Measurements from ENCODE around the gene PLXNC1.

The PLXNC1 gene

GRCh38 chr12:94139816-94140215, 8.6 kb upstream of the PLXNC1 start:
- no peak for DNase-seq

DNA sequence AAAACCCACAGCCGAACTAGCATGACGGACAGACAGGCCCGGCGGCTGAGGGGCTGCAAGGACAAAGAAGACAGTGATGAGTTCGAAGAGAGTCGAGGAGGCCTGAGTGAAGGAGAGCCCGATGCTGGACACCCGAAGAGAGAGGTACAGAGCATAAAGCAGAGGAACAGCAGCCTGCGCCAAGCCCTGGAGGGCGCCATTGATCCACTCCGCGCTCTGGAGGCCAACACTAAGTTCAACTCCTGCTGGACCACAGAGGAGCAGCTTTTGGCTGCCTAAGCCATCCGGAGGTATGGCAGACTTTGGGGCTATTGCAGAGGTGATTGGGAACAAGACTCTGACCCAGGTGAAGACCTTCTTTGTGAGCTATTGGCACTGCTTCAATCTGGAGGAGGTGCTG, 7.8 kb upstream of the PLXNC1 start:
- peak; percentile 21 for DNase-seq

DNA sequence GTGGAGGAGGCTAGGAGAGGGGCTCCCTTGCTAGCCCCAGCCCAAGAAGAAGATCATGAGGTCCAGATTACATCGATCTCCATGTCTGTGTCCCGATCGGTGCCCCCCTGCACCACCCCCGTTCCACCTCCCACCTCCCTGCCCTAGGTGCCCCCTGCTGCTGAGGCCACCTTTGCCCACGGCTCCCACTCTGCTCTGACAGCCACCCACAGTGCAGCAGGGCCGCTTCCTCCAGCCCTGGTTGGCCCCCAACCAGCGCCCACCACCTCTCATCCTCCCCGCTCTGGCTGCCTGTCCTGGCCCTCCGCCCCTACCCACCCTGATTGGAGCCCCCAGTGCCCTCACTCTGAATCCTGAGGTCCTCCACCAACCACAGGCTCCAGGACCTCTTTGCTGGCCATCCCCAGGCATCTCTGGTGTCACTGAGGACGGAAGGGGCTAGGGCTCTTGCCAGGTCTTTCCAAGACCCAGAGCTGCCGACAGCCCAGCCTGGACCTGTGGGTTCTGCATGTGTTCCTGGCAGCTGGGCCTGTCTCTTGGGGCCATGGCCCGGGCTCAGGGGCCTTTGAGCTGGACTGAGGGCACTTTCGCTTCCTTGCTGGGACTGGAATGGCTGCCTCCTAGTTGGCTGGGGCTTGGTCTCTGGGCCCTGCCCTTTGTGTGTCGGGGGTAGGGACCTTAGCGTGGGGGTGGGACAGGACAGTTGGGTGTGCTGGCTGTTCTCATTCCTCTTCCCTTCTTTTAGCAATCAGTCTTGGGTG, 7.2 kb upstream of the PLXNC1 start:
- DNase-seq = no peak

DNA sequence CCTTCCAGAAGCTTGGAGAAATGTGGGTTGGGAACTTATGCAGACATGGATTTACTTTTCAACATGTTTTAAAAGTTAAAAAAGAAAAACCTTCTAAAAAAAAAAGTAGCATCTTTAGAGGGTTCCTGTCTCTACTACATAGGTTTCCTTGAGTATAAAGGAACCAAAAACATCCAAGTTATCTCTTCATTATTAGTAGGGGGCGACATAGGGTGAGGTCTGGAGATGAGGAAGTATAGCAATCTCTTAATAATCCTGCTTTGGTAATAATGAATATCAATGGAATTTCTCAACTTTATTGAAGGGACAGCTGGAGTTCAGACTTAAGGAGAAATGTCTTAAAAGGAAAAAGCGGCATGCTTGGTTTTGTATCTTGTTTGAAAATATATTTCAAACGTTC, 6.5 kb upstream of the PLXNC1 start:
- DNase-seq = no peak

DNA sequence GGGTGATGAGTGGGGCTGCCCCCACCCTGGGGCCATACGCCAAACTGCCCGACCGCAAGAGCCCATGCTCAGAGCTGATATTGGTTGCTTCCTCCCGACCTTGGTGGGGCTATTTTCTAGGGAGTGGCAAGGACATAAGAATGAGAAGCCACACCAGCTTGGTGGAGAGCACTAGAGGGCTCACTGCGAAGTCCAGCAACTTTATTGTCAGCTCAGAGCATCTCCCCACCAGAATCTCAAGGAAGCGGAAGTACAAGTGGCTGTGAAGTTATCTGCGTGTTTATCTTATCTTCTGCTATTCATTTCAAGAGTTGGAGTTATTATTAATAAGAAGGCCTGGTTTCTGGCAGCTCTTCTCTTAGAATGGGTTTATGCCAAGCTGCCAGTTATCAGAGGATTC, 4.9 kb upstream of the PLXNC1 start:
- no peak for DNase-seq

GRCh38 chr12:94143951-94144350, 4.4 kb upstream of the PLXNC1 start:
- DNase-seq = no peak

DNA sequence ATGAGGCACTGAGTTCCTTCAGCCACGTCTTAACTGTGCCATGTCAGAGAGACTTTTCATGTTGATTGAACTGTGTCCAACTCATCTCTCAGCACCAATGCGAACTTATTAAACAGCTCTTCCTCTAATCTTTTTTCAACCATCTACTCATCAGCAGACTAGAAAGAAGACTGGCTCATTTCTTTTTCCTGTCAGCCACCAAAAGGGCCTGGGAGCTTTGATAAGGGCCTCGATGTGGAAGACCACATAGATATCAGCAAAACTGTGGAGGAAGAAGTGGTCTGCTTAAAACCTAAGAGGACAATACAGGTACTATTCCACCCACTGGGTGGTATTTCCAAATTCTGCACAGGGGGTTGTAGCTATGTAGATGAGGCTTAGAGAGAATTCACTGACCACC, 3.6 kb upstream of the PLXNC1 start:
- no peak for DNase-seq

GRCh38 chr12:94145191-94145983, 3.0 kb upstream of the PLXNC1 start:
- no peak for DNase-seq

GRCh38 chr12:94146166-94146936, 2.0 kb upstream of the PLXNC1 start:
- no peak for DNase-seq

- no peak for DNase-seq
These were observed 888 bp upstream of the PLXNC1 start for GRCh38 chr12:94147387-94147990.

- no peak for DNase-seq
These were observed 352 bp downstream of the PLXNC1 start for GRCh38 chr12:94148739-94149118.

- DNase-seq = peak; percentile 27
These were observed 873 bp downstream of the PLXNC1 start for GRCh38 chr12:94149119-94149780.

DNA sequence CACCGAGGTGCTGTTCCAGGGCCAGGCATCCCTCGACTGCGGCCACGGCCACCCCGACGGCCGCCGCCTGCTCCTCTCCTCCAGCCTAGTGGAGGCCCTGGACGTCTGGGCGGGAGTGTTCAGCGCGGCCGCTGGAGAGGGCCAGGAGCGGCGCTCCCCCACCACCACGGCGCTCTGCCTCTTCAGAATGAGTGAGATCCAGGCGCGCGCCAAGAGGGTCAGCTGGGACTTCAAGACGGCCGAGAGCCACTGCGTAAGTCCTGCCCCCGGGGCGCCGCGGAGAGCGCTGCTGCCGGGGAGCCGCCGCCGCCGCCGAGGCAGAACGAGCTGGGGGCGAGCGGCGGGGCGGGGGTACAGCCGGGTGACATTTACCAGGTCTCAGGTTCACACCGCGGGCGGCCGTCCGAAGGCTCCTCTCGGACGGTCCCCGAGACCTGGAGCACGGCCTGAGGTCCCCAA, 1.4 kb downstream of the PLXNC1 start:
- DNase-seq = no peak

GRCh38 chr12:94150240-94151121, 2.1 kb downstream of the PLXNC1 start:
- DNase-seq = peak; percentile 38

DNA sequence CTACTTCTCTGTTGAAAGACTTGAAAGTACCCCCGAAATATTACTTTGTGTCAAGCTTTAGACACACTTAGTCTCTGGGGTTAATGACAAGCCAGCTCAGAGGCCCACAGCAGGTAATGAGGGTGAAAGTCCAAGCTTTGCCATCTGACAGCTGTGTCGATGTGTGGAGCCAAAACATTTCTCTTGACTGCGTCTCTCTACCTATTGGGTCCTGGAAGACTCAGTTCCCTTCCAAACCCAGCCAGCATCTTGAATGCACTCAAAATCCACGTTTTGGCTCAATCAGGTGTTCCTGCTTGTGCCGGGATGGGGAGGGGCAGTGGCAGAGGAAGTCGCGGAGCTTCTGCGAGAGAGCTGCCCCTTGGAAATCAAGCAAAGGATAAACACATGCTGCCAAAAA, 3.2 kb downstream of the PLXNC1 start:
- no peak for DNase-seq

GRCh38 chr12:94152292-94153078, 4.1 kb downstream of the PLXNC1 start:
- DNase-seq = no peak

- DNase-seq = no peak
These were observed 8.8 kb downstream of the PLXNC1 start for GRCh38 chr12:94157181-94157580.

GRCh38 chr12:94157981-94158411, 9.6 kb downstream of the PLXNC1 start:
- no peak for DNase-seq

GRCh38 chr12:94158666-94159065, 10.3 kb downstream of the PLXNC1 start:
- no peak for DNase-seq

- no peak for DNase-seq
These were observed 13.7 kb downstream of the PLXNC1 start for GRCh38 chr12:94162108-94162507.

DNA sequence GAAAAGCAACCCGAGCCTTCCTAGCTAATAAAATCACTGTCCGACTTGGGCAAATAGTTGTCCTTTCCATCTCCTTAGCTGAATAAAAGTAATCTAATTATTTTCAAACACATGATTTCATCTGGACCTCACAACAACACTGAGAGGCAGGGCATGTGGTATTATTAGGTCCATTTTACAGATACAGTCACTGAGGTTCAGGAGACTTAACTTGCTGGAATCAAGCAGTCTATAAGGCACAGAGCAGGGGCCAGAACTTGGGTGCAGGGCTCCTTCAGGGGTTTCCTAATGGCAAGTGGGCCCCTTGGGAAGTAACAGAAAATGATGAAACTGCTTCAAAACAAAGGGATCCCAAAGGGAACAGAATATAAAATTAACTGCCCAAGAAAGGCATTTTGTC, 15.5 kb downstream of the PLXNC1 start:
- DNase-seq = no peak

All from activated gamma-delta T cell treated with Interleukin-2 at 50 U/mL for 16 hours (primary cell).